ENCODE measurements around the gene CNTN1. TPM values are rescaled to one million over a fixed set of nuclear protein-coding genes. Genes with fewer than 3 reads are reported as not detected.

CNTN1 gene
- total and polyA plus RNA-seq, 2 donors (not counting 1 experiment from before 2014, with no cell fraction given), result not detected

DNA sequence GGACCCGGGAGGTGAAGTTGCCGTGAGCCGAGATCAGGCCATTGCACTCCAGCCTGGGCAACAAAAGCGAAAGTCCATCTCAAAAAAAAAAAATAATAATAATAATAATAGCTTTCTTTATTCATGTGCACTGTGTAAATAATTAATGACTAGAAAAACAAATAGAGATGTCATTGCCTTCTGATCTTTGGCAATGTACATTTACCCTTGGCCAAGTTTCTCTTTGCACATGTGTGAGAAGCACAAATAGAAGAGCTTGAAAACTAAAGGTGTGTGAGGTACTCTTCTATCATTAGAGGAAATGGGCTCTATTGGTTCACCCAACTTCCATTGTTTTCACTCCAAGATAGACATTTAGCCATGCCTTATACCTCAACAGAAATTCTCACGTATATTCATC, 325.8 kb downstream of the CNTN1 start:
- TF ChIP-seq EZH2 (IDR thresholded peaks at IDR 0.05; ENCODE audit: borderline replicate concordance, insufficient read depth, low read depth, low read length, poor library complexity, severe bottlenecking) (no peak), CTCF (IDR thresholded peaks at IDR 0.05) (no peak)
- WGBS (ENCODE audit: insufficient coverage), result no CpG with 5 or more reads among the region's 5 CpGs
- intact Hi-C loops (cut with micrococcal nuclease), result no loop called here

DNA sequence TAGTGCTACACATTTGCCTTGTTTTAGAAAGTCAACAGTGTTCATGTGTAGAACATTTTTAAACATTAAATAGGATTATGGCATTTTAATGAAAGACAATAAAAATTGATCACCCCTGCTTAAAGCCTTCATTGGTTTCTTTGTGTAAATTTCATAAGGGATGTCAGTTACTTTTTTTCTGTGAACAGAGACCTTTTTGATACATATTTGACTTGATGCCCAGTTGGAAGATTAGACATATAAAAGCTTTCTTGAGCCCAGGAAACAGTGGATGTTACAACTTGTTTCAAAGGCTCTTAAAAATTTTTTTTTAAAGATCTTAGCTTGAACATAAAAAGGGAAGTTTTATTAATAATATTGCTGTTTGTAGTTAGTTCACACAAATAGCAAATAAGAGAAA, 327.2 kb downstream of the CNTN1 start:
- H3K4me1 Mint-ChIP-seq, result no peaks in the 10 kb centered on the region
- Histone ChIP-seq H3K9ac (ENCODE audit: low read length) (no peak overlapping the region), H3K79me2 (ENCODE audit: control insufficient read depth, insufficient read depth, low read length) (no peaks in the 10 kb centered on the region), H3K9me3 (ENCODE audit: control extremely low read depth in 1 of 3, control insufficient read depth in 2 of 3, insufficient read depth in 1 of 3, low read length in 2 of 3) (no peaks in the 10 kb centered on the region), H2AFZ (ENCODE audit: insufficient read depth, low read depth, low read length, poor library complexity, severe bottlenecking) (no peak overlapping the region), H3K4me2 (replicated peaks; ENCODE audit: low read depth, low read length, poor library complexity, severe bottlenecking) (no peak overlapping the region), H3K4me3 (ENCODE audit: control extremely low read depth in 1 of 5, extremely low read depth in 1 of 5, insufficient read depth in 1 of 5, low read depth in 2 of 5, low read length in 4 of 5) (no peak overlapping the region), H3K4me1 (ENCODE audit: control insufficient read depth in 2 of 2, insufficient read depth in 2 of 2, low read length in 2 of 2) (no peaks in the 10 kb centered on the region), H3K36me3 (replicated peaks in 1 of 2; ENCODE audit: control extremely low read depth in 1 of 2, control insufficient read depth in 1 of 2, extremely low read depth in 1 of 2, insufficient read depth in 2 of 2, low read length in 1 of 2) (no peaks in the 10 kb centered on the region), H4K20me1 (ENCODE audit: control insufficient read depth, insufficient read depth, low read length, poor library complexity, severe bottlenecking) (no peaks in the 10 kb centered on the region), H3K27me3 (replicated peaks in 1 of 4; ENCODE audit: control extremely low read depth in 1 of 4, control insufficient read depth in 3 of 4, insufficient read depth in 4 of 4, low read length in 3 of 4) (no peaks in the 10 kb centered on the region), H3K27ac (ENCODE audit: low read length in 2 of 2) (no peak overlapping the region)
- no peak for ATAC-seq (ENCODE audit: low read depth)
- ChIA-PET CTCF (no interaction called here), POLR2A (no interaction called here)
- TF ChIP-seq CTCF (IDR thresholded peaks at IDR 0.05) (no peak), EZH2 (IDR thresholded peaks at IDR 0.05; ENCODE audit: borderline replicate concordance, insufficient read depth, low read depth, low read length, poor library complexity, severe bottlenecking) (no peak)
- H3K9me3 Mint-ChIP-seq (ENCODE audit: insufficient read depth), result no peaks in the 10 kb centered on the region
- no peak overlapping the region for H3K27ac Mint-ChIP-seq
- no peaks in the 10 kb centered on the region for H3K27me3 Mint-ChIP-seq
- intact Hi-C loops (cut with micrococcal nuclease), result no loop called here
- DNase-seq, result no peak
- no peak overlapping the region for H3K4me3 Mint-ChIP-seq

More for the DNA sequence above, 325.8 kb downstream of the CNTN1 start:
- Mint-ChIP-seq H3K27ac (no peak overlapping the region), H3K27me3 (no peaks in the 10 kb centered on the region), H3K4me3 (no peak overlapping the region), H3K4me1 (no peaks in the 10 kb centered on the region), H3K9me3 (ENCODE audit: insufficient read depth) (no peaks in the 10 kb centered on the region)
- H3K9me3 ChIP-seq (ENCODE audit: control extremely low read depth in 1 of 3, control insufficient read depth in 2 of 3, insufficient read depth in 1 of 3, low read length in 2 of 3), result no peaks in the 10 kb centered on the region
- ATAC-seq (ENCODE audit: low read depth) (no peak), DNase-seq (no peak)
- H2AFZ ChIP-seq (ENCODE audit: insufficient read depth, low read depth, low read length, poor library complexity, severe bottlenecking), result no peak overlapping the region
- no peaks in the 10 kb centered on the region for H3K79me2 ChIP-seq (ENCODE audit: control insufficient read depth, insufficient read depth, low read length)
- H3K4me2 ChIP-seq (replicated peaks; ENCODE audit: low read depth, low read length, poor library complexity, severe bottlenecking), result no peak overlapping the region
- H3K4me1 ChIP-seq (ENCODE audit: control insufficient read depth in 2 of 2, insufficient read depth in 2 of 2, low read length in 2 of 2), result no peaks in the 10 kb centered on the region
- H4K20me1 ChIP-seq (ENCODE audit: control insufficient read depth, insufficient read depth, low read length, poor library complexity, severe bottlenecking), result no peaks in the 10 kb centered on the region
- no peak overlapping the region for H3K9ac ChIP-seq (ENCODE audit: low read length)
- CTCF ChIA-PET, result no interaction called here
- H3K27ac ChIP-seq (ENCODE audit: low read length in 2 of 2), result no peak overlapping the region
- POLR2A ChIA-PET, result no interaction called here
- no peaks in the 10 kb centered on the region for H3K27me3 ChIP-seq (replicated peaks in 1 of 4; ENCODE audit: control extremely low read depth in 1 of 4, control insufficient read depth in 3 of 4, insufficient read depth in 4 of 4, low read length in 3 of 4)
- no peaks in the 10 kb centered on the region for H3K36me3 ChIP-seq (replicated peaks in 1 of 2; ENCODE audit: control extremely low read depth in 1 of 2, control insufficient read depth in 1 of 2, extremely low read depth in 1 of 2, insufficient read depth in 2 of 2, low read length in 1 of 2)
- H3K4me3 ChIP-seq (ENCODE audit: control extremely low read depth in 1 of 5, extremely low read depth in 1 of 5, insufficient read depth in 1 of 5, low read depth in 2 of 5, low read length in 4 of 5), result no peak overlapping the region
